GM21367 (cell line): ENCODE data around the gene CD33.

ENCODE experiments used
- ATAC-seq: cut with Tn5 transposase; IDR thresholded peaks from one replicate; pipeline ENCODE4 v1.9.1; 2021; ENCODE audit not compliant: unreplicated experiment

CD33 gene

DNA sequence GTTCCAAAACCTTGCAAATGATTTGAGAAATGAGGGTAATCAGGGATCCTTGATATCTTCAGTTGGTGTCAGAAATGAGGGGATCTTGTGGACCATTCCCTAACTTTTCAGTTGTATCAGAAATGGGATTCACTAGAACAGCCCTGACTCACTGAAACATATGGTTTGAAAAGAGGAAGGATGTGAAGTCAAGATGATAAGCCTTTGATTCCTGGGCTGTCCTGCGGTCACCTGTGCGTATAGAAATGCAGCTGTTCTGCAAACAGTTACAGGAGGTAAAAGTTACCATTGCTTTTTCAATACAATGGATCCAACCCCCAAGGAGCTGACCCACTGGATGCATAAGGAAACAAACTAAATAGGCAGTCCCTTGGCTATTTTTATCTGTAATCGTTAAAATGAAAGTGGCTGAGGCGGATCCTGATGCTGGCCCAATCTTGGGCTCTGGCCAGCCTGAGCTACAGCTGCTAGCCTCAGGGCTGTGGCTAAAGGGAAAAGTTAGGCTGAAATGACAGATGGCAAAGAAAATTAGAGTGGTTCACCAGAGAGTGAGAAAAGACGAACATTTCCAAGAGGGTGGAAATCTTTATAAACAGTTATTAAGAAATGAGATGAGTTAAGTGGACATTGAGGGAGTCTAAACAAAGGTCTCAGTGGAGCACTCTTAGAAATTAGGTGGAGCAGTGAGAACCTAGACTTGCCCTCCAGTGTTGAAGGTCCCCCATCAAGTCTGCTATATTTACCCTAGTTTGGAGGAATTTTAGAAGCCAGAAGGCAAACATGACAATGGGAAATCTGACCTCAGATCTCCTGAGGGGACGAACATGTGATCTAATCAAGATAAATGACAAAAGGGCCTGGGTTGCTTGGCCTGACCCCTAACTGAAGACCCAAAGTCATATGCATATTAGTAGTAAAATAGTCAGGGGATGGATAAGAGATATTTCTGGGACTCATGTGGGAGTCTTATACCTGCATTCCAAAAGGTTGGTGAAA, 33.6 kb downstream of the CD33 start:
- ATAC-seq, result no peak

DNA sequence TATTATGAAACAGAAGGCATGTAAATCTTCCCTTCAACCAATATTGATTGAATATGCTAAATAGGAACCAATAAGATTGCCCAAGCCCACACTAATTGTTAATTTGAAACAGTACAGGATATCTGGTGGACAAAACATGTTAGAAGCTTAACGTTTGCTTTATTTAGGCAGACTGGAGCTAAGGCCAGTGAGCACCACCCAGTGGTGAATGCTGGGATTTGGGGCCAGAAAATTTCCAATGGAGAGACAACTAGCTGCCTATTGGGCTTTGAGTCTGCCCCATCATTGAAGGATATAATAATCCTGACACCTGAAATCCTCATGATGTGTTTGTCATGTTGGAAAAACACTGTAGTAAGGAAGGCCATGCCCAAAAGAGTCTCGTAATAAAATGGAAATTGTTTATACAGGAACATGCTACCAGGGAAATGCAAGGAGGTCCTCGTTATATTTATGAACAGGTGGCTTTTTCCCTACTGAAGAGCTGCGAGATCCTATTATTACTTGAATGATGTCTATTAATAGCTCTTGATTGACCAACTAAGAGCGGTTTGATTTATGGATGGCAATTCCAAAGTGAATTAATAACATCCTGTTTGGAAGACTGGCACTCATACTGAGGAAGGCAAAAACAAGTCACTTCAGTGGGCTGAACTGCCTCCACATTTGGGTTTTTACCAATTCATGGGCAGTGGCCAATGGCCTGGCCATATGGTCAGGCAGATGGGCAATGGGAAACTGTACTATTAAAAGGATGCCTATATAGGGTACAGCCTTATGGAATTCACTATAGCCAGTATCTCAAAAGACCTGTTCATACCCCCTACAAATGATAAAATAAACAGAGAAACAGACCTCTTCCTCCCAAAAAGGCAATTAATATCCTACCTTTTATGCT, 34.7 kb downstream of the CD33 start:
- no peak for ATAC-seq

DNA sequence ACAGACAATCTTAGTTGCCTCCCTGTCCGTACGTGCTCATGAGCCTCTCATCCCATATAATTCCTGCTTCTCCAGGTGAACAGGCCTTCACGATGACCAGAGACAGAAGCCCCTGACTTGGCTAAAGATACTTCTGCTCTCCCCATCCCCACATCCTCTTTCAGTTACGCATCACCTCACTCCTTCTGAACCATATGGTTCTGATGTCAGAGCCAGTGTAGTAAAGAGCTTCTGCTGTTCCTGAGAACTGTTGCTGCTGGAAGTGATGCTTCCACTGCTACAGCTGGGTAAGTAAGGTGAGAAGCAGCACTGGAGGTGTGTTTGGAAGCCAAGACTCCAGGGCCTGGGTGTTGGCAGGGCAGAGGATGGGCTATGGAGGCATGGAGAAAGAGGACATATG, 38.9 kb downstream of the CD33 start:
- ATAC-seq, result no peak

DNA sequence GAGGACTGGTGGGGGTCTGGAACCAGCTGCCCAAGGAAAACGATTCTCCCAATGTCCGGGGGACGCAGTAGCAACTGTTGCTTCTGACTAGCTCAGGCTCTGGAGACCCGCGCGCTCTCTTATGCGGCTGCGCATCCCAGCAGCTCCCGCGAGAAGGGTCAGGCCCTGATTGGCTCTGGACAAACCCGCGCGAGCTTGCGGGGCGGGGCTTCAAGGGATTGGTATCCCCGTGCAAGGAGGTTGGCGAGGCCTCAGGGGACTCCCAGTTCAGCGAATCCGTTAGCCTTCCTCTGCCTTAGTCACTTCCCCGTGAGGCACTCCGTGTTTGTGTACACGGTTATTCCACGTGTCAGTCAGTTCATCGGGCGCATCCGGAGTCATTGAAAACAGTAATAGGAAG, 46.2 kb downstream of the CD33 start:
- ATAC-seq, result no peak

DNA sequence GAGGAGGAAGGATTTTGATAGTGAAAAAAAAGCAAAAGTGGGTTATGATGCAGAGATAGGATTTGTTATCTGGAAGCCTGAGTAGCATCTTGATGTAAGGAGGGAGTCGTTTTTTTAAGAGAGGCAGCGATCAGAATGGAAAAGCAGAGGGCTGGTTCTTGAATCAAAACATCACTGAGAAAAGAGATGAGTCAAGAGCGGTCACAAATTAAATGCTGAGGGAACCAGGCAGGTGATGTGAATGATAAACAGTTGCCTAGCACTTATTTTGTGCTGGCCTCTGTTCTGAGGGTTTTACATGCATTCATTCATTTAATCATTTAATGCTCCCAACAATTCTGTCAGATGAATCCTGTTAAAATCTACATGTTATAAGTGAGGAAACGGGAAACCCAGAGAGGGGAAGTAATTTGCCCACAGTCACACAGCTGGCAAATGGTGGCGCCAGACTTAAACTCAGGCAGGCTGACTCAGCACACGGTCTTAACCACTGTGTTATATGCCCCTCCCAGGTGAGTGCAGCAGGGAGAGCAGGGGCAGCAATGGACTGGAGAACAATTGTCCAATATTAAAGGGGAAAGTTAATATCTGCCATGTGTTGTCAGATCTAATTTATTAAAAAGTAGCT, 47.4 kb downstream of the CD33 start:
- ATAC-seq, result no peak

DNA sequence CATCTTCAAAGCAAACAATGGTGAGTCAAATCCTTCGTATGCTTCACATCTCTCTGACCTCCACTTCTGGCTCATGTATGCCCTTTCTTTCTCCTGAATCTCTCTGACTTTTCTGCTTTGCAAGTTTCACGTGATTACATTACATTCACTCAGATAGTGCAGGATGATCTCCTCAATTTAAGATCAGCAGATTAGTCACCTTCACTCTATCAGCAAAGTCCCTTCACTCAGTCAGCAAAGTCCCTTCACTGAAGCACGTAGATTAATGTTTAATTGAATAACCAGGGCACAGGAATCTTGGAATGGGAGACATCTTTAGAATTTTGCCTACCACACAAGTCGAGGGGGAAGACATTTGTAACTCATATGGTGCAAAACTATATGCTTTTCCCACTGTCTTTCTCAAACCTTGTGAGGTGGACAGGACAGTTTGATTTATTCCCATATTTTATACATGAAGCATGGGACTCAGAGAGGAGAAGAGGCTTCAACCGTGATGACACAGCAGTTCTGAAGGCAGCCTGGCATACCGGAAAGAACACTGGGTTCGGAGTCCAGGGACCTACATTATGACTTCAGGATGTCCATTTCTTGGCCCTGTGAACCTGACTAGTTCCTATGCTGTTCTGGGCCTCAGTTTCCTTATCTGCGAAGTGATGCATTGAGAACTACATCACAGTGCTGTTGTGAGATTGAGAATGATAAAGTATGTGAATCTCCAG, 49.3 kb downstream of the CD33 start:
- ATAC-seq, result no peak

DNA sequence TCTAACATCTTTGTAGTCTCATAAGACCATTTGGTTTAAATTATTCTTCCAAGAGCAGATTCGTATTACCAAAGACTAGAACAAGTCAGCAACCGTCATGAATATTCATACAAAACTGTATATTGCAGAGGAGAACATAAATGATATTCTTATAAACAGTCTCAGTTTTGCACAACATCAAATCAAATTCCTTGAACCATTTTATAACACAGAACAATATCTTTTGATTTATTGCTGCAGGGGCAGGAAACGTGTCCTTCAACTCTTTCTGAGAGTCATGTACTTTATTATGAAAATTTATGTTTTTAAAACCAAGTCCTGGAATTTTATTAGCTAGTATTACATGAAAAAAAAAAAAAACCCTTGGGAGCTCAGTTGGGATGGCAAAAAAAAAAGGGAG, 52.2 kb downstream of the CD33 start:
- ATAC-seq, result no peak

DNA sequence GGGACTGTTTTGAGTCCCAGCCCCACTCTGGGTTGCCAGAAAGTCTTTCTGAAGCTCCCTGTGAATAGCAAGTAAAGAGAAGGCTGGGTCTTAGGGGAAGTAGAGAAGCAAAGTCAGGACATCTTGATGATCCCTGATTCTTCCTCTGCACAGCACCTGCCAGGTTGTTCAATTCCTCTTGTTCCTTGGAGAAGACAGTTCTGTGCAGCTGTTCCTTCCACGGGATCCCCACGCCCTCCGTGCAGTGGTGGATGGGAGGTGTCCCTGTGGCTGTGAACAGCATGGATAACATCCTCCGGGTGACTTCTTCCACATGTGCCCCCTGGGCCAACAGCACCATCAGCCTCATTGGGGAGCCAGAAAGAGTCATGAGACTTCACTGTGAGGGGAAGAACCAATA, 57.5 kb downstream of the CD33 start:
- ATAC-seq, result no peak

DNA sequence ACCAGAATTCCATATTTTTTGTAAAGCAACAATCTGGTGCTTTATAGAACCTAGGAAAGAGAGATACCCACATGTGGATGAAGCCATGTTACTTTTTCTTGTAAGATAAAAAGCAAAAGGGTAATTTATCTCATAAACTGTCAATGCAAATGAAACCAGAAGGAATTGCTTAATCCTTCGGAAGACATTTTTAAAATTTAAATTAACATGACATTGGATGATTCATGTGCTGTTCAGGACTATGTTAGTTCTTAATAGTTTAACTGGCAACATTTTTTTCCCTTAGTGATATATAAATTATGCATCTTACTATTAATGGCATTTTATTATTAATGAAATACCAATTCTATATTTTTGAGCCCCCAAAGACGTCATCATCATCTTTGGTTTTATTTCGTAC, 60.8 kb downstream of the CD33 start:
- ATAC-seq, result no peak
